ENCODE data around the gene FOXK1.

GRCh38 chr7:4650433-4651047 is 31.6 kb upstream of the FOXK1 start:
- TF ChIP-seq CTCF (IDR thresholded peaks at IDR 0.05; ENCODE audit: low read depth, low read length) (no peak), EZH2phosphoT487 (IDR thresholded peaks at IDR 0.05; ENCODE audit: low read depth) (no peak)
